ENCODE measurements around the gene PARS2.

PARS2 gene

DNA sequence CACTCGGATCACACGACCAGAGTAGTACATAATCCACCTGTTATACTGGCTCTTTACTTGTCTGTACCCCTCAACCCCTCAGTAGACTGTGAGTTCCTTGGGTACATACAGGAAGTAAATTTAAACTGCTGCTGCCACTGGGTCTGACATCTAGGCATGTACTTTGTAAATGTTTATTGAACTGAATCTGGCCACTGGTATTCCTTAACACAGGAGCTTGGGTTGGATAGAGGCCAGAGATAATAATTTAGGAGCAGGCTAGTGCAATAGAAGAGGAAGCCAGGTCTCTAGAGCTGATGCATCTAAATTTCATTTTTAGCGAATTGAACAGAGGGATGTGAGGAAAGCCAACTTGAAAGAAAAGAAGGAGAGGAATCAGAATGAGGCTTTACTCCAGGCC lies 36.3 kb downstream of the PARS2 start:
- DNase-seq (ENCODE audit: low read depth) = no peak

DNA sequence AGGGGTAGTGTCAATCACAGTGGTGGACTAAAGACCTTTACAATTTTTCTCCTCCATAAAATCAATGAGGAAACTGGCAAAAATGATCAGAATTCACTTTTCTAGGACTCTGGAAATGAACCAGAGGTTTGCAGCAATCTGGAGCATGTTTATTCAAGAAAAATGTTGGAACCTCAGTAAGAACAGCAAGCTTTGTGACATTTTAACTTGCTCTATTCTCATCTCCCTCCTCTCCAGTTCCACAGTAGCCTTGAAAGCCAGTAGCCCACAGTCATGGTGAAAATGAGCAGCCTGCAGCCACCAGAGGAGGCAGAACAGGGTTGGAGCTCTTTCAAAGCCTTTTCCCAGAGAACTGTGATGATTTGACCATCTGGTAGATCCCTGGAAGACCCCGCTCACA lies 39.6 kb downstream of the PARS2 start:
- no peak for DNase-seq (ENCODE audit: low read depth)

DNA sequence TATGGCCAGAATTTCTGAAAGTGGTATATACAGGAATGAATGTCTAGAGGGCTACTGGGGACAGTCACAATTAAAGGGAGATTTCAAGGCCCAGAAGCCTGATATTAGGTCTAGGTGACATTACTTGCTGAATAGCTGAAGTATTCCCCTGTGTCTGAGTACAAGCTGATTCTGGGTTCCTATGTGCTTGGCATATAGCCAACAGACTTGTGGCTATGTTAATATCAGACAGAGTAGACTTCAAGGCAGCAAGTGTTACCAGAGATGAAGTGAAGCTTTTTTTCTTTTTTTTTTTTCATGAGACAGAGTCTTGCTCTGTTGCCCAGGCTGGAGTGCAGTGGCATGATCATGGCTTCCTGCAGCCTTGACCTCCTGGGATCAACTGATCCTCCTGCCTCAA lies 40.3 kb downstream of the PARS2 start:
- DNase-seq (ENCODE audit: low read depth) = no peak

DNA sequence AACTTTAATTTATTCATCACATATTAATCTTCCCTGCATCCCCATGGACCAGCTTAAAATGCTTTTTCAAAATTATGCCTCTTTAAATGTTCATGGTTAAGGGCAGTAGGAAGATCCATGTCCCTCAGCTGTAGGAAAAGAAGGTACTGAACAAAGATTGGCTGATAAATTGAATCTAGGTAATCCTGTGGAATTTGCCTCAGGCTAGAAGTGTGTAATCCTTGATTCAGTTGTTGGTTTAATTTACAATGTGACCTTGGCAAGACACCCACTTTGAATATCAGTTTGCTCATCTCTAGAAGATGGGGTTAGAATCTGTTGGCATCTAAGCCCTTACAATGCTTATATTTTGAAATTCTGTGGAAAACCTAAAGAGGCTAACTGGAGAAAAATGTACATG lies 42.6 kb downstream of the PARS2 start:
- no peak for DNase-seq (ENCODE audit: low read depth)

DNA sequence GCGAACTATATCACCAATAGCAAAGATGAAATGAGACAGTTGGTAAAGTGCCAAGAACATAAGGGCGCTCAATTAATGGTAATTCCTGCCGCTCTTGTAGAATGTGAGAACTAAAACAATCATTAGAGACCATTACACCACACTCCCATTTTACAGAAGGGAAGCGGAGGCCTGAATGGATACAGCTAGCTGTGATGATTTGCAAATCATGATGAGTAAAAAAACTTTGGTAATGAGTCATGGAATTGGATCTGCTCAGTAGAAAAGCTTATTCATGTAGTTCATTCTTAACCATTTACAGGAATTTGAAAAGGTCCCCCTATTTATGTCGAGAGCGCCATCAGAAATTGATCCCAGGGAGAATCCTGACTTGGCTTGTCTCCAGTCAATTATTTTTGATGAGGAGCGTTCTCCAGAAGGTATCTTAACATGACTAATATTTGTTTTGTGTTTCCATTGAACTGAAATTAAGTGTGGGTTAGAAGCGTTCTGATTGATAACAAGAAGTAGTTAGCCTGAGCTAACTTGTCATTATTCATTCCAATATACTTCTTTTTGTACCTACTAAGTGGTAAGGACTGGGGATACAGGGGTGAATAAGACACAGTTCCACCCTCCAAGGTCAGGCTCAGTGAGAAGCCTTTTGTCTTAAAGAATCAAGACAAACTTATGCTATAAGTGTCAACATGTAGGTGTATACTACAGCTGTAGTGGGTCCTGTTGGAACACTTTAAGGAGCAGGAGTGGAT lies 47.9 kb downstream of the PARS2 start:
- peak; percentile 64 for DNase-seq (ENCODE audit: low read depth)

DNA sequence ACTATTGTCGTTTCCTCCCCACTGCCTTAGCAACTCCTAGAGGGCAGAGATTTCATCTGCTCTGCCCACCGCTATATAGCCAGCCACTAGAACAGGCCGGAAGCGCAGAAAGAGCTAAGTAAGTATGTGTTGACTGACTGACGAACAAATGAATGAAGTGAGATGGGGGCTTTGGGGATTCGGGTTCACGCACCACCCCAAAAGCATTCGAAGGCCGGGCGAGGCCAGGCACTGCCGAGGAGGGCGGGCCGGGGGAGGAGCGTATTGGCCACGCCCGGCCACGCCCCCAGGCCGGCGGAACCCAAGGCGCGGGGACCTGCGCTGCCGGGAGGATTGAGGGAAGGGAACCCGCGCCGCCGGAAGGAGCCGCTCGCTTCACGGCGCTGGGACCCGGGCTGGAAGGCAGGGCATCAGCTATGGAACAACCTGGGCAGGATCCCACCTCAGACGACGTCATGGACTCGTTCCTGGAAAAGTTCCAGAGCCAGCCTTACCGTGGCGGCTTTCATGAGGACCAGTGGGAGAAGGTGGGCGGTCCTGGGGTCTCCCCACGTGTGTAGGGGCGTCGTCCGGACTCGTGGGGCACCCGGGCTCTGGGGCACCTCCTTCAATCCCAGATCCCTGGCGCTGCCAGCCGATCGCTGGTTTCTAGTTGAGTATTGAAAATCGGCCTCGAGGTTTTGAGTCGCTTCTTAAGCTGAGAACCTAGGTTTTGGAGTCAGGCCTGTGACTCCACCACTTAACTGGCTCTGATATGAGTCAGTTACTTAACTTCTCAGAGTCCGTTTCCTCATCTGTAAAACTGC lies 48.6 kb downstream of the PARS2 start, which contains the start of gene TTC4:
Gene TTC4, plus strand, starts transcription at position 369 of the 806 bp plus-strand sequence. Its CDS starts 48 bp downstream, at position 417.
- DNase-seq (ENCODE audit: low read depth) = peak; percentile 64

DNA sequence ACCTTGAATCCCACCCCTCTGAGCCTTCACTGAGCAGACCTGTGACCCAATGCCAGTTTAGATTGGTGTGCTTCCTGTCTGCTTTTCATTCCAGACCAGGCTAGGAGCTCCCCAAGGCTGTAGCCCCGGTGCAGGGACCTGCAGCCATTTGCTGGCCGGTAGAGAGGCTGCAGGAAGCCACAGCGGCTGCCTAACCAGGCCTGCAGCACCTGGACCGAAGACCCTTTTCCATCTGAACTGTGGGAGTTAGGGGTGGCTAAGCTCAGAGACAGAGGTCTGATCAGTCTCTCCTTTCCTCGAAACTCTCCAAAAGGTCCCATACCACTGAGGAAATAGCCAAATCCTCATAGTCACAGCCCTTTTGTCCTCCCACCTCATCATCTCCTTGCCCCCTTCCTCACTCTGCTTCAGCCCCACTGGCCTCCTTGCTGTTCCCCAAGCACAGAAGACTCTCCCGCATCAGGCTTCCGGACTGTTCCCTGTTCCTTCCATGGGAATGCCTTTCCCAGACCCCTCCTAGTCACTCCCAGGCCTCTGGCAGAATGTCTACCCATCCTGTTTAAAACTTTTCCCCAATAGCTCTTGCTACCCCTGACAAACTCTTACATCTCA lies 49.3 kb downstream of the PARS2 start:
- DNase-seq (ENCODE audit: low read depth) = no peak

DNA sequence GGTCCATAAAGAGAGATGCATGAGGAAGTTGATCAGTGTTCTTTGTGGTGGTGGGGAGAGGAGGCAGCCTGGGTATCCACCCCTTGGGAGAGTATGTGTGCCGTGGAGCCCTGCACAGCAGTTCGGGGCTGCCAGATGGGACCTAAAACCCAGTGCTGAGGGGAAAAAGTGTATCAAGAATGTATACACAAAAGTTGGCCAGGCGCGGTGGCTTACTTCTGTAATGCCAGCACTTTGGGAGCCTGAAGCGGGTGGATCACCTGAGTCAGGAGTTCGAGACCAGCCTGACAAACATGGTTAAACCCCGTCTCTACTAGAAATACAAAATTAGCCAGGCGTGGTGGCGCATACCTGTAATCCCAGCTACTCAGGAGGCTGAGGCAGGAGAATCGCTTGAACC lies 52.8 kb downstream of the PARS2 start:
- DNase-seq (ENCODE audit: low read depth) = no peak

DNA sequence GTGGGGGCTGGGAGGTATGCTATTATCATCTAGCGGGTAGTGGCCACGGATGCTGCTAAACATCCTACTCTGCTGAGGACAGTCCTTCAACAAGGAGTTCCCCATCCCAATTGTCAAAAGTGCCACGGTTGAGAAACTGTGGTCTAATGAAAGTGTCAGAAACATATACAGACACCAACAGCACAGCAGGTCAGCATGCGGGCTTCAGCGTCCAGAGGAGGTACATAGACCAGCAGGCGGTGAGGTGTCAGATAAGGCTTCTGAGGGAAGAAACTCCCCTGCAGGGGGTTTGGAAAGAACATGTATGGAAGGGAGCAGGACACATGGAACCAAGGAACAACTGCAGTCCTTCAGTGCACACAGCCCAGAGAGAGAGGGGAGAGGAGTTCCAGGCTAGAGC lies 53.5 kb downstream of the PARS2 start:
- no peak for DNase-seq (ENCODE audit: low read depth)

DNA sequence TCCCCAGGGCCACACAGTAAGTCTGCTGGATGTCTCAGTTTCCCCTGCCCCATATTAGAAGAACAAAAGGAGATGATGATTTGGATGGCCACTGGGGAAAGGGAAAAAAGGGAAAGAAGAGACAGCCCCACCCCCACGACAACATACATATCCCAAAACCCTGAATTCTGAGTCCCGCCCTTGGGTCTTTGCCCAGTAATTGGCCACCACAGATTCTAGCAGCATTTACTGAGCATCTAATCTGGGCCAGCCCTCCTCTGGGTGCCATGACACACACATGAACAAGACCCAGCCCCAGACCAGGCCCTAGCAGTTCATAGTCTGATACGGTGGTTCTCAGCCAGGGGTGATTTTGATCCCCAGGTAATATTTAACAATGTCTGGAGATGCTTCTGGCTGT lies 53.9 kb downstream of the PARS2 start:
- DNase-seq (ENCODE audit: low read depth) = no peak

DNA sequence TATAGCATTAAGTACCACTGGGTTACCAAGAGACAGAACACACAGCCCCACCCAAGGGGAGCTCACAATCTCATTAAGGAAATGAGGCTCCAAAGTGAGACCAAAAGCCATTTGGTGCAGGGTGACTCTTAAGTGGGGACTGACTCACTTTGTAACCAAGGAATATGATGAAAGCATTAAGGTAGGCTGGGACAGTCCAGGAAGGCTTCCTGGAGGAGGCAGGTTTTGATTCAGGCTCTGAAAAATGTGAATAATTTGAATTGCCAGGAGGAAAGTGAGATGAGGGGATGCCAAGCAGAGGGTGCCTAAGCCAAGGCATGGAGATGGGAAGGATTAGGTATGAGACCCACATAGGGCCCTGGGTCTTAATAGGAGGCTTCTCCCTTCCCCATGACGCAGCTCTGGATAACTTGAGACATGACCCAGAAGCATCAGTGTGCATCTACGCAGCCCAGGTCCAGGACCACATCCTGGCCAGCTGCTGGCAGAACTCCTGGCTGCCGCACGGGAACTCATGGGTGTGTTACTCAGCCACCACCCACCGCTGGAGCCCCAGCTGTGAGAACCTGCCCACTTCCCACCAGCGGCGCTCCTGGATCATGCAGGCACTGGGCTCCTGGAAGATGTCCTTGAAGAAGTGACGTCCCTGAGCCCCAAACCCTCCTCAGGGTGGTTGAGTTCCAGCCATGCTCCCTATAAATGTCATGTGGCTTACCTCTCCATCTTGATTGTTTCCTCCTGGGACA lies 54.6 kb downstream of the PARS2 start:
- DNase-seq (ENCODE audit: low read depth) = no peak

DNA sequence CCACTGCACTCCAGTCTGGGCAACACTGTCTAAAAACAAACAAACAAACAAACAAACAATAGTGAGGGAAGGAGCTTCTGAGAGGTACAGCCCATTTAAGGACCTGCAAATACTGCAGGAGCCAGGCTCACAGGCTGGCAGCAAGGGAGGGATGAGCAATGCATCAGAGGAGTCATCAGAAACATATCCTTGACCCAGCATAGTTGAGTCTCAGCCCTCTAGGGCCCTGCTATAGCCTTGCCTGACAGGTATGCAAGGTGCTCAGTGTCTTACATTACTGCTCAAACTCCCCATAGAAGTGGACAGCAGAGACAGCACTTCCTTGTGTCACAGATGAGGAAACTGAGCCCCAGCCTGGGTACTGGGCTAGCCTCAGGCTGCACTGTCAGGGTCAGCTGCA lies 55.9 kb downstream of the PARS2 start:
- no peak for DNase-seq (ENCODE audit: low read depth)

Data from stromal cell of bone marrow (primary cell).